HG02623 (cell line): ENCODE results near the gene THAP6.
A peak's percentile ranks its signal among the peaks of the same experiment; 100 is the strongest.
"Not testable (repeated sequence)": the region's sequence is repeated elsewhere in the genome, so short reads cannot be mapped to it uniquely, and the experiment has no call there.

ENCODE experiments used
- ATAC-seq: cut with Tn5 transposase; IDR thresholded peaks from one replicate; pipeline ENCODE4 v1.9.1; 2021; ENCODE audit warnings: moderate library complexity; ENCODE audit not compliant: unreplicated experiment

The THAP6 gene

GRCh38 chr4:75514131-75514948 is at the start of gene THAP6, which contains the start of gene RCHY1:
Gene THAP6 (plus strand): TSS chr4:75514473. CDS start chr4:75515453, 980 bp downstream.
Gene RCHY1 (minus strand): TSS chr4:75514403. CDS start chr4:75514286, 117 bp downstream.
- ATAC-seq = peak; percentile 91

- no peak for ATAC-seq
Observed at GRCh38 chr4:75469896-75470295, 44.4 kb upstream of the THAP6 start.

- ATAC-seq = no peak
Observed at GRCh38 chr4:75470738-75471137, 43.5 kb upstream of the THAP6 start.

- no peak for ATAC-seq
Observed at GRCh38 chr4:75477201-75477600, 37.1 kb upstream of the THAP6 start.

- no peak for ATAC-seq
Observed at GRCh38 chr4:75484190-75484589, 30.1 kb upstream of the THAP6 start.

- ATAC-seq = no peak
Observed at GRCh38 chr4:75490155-75490554, 24.1 kb upstream of the THAP6 start.

- ATAC-seq = no peak
Observed at GRCh38 chr4:75494563-75494962, 19.7 kb upstream of the THAP6 start.

- no peak for ATAC-seq
Observed at GRCh38 chr4:75495476-75495875, 18.8 kb upstream of the THAP6 start.

GRCh38 chr4:75496406-75496805 is 17.9 kb upstream of the THAP6 start:
- no peak for ATAC-seq

GRCh38 chr4:75497133-75497532 is 17.1 kb upstream of the THAP6 start:
- ATAC-seq = no peak

- ATAC-seq = no peak
Observed at GRCh38 chr4:75498041-75498440, 16.2 kb upstream of the THAP6 start.

GRCh38 chr4:75499900-75500299 is 14.4 kb upstream of the THAP6 start:
- no peak for ATAC-seq

- no peak for ATAC-seq
Observed at GRCh38 chr4:75502671-75503070, 11.6 kb upstream of the THAP6 start.

GRCh38 chr4:75505630-75506029 is 8.6 kb upstream of the THAP6 start:
- no peak for ATAC-seq

- not testable (repeated sequence) for ATAC-seq
Observed at GRCh38 chr4:75509592-75509991, 4.7 kb upstream of the THAP6 start.

- ATAC-seq = no peak
Observed at GRCh38 chr4:75511841-75512240, 2.4 kb upstream of the THAP6 start.

GRCh38 chr4:75512386-75513211 is 1.7 kb upstream of the THAP6 start:
- no peak for ATAC-seq

GRCh38 chr4:75513526-75514130 is 645 bp upstream of the THAP6 start:
- ATAC-seq = no peak

GRCh38 chr4:75514949-75515612 is 808 bp downstream of the THAP6 start:
- ATAC-seq = no peak

GRCh38 chr4:75516144-75516543 is 1.9 kb downstream of the THAP6 start:
- ATAC-seq = no peak

GRCh38 chr4:75519452-75519851 is 5.2 kb downstream of the THAP6 start:
- ATAC-seq = not testable (repeated sequence)
